Measurements from ENCODE around the gene OR12D1.
A peak's percentile ranks its signal among the peaks of the same experiment; 100 is the strongest.
"Not testable (repeated sequence)": the region's sequence is repeated elsewhere in the genome, so short reads cannot be mapped to it uniquely, and the experiment has no call there.

Gene OR12D1

GRCh38 chr6:29414588-29414987 lies at the start of gene OR12D1:
Gene OR12D1 (plus strand): TSS chr6:29414928.
- no peak for DNase-seq (ENCODE audit: low spot score)

GRCh38 chr6:29368765-29369164 lies 46.0 kb upstream of the OR12D1 start, which contains the start of gene OR5V1:
Gene OR5V1 (minus strand): TSS chr6:29368865. CDS start chr6:29356195, 12,670 bp downstream.
- no peak for DNase-seq (ENCODE audit: low spot score)

DNA sequence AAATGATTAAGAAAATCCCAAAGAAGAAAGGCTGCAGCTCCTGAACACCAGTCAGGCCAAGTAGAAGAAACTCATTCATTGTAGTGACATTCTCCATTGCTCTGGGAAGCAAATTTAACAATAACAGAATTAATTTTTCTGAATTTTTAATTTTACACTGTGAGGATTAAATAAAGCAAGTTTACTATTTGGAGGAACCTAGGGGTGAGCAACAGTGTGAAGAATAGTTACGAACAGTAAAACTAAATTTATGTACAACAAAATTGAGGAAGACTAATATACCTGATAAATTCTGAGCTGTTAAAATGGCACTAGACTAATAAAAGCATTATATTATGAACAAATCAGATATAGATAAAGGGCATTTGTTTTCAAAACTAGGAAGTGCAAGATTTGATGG lies 39.5 kb upstream of the OR12D1 start, which contains the start of gene OR12D3:
OR12D3 (minus strand) TSS at position 101 of the 400 bp plus-strand sequence; CDS start at position 97, 4 bp downstream.
- no peak for DNase-seq (ENCODE audit: low spot score)

DNA sequence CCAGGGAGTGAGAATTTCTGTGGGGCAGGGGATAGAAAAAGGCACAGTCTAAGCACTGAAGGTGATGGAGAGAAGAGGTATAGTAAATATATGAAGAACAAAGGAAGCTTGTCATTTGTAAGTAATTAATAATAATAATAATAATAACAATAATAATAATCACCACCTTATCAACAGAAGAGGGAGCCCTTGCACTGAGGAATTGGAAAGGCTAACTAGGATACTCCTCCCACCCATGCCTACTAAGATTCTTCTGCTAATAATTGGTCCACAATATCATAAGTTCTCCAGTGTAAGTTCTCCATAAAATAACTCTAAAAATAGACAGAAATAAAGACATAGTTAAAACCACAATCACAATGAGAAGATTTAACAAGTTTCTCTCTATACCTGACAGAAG lies 38.7 kb upstream of the OR12D1 start:
- DNase-seq (ENCODE audit: low spot score), result peak; percentile 20

- no peak for DNase-seq (ENCODE audit: low spot score)
These were observed 26.2 kb upstream of the OR12D1 start for GRCh38 chr6:29388533-29388932.

- DNase-seq (ENCODE audit: low spot score), result no peak
These were observed 19.4 kb upstream of the OR12D1 start, which contains the start of gene OR12D2 for GRCh38 chr6:29395331-29395730. Gene OR12D2 (plus strand): TSS chr6:29395631. CDS start chr6:29396700, 1,069 bp downstream.

DNA sequence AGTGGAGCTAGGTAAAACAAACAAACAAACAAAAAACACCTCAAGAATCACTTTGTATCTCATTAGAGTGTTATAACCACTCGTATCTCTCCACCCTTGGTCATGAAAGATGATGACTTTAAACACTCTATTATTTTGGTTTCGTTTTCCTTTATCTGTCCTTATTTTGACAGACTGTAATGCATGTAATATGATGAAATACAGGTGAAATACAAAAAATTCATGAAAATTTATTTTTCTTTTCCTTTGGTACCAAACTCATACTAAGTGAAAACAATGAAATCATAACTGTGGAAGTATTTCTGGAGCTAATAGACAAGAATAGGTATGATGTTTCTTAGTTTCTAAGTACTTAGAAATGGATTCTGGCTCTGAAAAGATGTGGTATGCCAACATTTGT lies 15.2 kb upstream of the OR12D1 start:
- DNase-seq (ENCODE audit: low spot score), result no peak

- DNase-seq (ENCODE audit: low spot score), result no peak
These were observed 10.9 kb upstream of the OR12D1 start for GRCh38 chr6:29403801-29404200.

- no peak for DNase-seq (ENCODE audit: low spot score)
These were observed 4.8 kb downstream of the OR12D1 start for GRCh38 chr6:29419516-29419915.

- DNase-seq (ENCODE audit: low spot score), result no peak
These were observed 9.4 kb downstream of the OR12D1 start for GRCh38 chr6:29424168-29424567.

DNA sequence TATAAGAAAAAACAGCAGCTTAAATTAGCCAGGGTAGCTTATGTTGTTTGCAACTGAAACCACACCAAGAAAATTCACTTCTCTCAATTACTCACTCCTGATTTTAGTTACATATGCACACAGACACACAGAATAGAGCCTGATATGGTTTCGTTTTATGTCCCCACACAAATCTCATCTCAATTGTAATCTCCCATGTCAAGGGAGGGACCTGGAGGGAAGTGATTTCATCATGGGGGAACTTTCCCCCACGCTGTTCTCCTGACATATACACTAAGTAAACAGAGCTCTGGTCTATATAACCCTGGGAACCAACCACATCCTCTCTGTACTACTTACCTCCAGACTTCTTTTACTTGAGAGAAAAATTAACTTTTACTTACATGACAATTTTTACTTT lies 9.8 kb downstream of the OR12D1 start:
- DNase-seq (ENCODE audit: low spot score), result no peak

- DNase-seq (ENCODE audit: low spot score), result no peak
These were observed 10.3 kb downstream of the OR12D1 start for GRCh38 chr6:29425075-29425474.

GRCh38 chr6:29426654-29427053 lies 11.9 kb downstream of the OR12D1 start:
- DNase-seq (ENCODE audit: low spot score), result no peak

GRCh38 chr6:29436730-29437129 lies 22.0 kb downstream of the OR12D1 start:
- DNase-seq (ENCODE audit: low spot score), result not testable (repeated sequence)

GRCh38 chr6:29439006-29439405 lies 24.3 kb downstream of the OR12D1 start, which contains the start of gene OR10C1:
Gene OR10C1 (plus strand): TSS chr6:29439306. CDS start chr6:29440016, 710 bp downstream.
- no peak for DNase-seq (ENCODE audit: low spot score)

- DNase-seq (ENCODE audit: low spot score), result no peak
These were observed 28.0 kb downstream of the OR12D1 start for GRCh38 chr6:29442719-29443118.

DNA sequence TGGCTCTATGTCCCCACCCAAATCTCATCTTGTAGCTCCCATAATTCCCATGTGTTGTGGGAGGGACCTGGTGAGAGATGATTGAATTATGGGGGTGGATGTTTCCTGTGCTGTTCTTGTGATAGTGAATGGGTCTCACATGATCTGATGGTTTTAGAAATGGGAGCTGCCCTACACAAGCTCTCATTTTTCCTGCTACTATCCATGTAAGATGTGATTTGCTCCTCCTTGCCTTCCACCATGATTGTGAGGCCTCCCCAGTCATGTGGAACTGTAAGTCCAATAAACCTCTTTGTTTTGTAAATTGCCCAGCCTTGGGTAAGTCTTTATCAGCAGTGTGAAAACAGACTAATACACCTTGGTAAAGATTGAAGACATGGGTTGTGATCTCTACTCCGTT lies 29.3 kb downstream of the OR12D1 start:
- DNase-seq (ENCODE audit: low spot score), result not testable (repeated sequence)

GRCh38 chr6:29447670-29448069 lies 32.9 kb downstream of the OR12D1 start:
- DNase-seq (ENCODE audit: low spot score), result peak; percentile 67

DNA sequence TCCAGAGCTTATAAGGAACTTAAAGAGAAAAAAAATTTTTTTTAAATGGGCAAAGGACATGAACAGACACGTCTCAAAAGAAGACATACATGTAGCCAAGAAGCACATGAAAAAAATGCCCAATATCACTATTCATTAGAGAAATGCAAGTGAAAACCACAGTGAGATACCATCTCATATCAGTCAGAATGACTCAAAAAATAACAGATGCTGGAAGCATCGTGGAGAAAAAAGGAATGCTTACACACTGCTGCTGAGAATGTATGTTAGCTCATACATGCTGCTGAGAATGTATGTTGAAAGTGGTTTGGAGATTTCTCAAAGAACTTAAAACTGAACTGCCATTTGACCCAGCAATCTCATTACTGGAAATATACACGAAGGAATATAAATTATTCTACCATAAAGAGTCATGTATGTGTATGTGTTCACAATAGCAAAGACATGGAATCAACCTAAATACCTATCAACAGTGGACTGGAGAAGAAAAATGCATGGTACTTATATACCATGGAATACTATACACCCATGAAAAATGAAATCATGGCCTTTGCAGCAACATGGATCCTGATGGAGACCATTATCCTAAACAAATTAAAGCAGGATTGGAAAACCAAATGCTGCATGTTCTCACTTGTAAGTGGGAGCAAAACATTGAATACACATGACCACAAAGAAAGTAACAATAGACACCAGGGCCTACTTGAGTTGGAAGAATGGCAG lies 36.9 kb downstream of the OR12D1 start:
- no peak for DNase-seq (ENCODE audit: low spot score)

DNA sequence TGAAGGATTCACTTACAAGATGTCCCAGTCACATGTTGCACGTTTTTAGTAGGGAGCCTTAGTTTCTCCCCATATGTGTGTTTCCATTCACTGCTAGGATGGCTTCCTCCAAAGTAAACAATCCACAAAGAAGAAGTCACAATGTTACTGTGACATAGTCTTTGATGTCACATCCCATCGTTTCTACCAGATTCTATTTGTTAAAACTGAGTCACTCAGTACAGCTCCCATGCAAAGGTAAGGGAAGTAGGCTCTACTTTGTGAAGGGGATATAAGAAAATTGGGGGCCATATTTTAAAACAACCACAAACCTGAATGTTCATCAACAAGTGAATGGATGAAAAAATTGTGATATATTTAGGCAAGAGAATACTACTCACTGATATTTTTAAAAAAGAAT lies 42.2 kb downstream of the OR12D1 start, which contains the start of the genes OR11A1 and OR2H1:
OR11A1 (minus strand) TSS at position 101 of the 400 bp plus-strand sequence. CDS start 29,430 bp downstream, outside the sequence.
OR2H1 (plus strand) TSS at position 185 of the 400 bp plus-strand sequence. CDS start 4,615 bp downstream, outside the sequence.
- no peak for DNase-seq (ENCODE audit: low spot score)

DNA sequence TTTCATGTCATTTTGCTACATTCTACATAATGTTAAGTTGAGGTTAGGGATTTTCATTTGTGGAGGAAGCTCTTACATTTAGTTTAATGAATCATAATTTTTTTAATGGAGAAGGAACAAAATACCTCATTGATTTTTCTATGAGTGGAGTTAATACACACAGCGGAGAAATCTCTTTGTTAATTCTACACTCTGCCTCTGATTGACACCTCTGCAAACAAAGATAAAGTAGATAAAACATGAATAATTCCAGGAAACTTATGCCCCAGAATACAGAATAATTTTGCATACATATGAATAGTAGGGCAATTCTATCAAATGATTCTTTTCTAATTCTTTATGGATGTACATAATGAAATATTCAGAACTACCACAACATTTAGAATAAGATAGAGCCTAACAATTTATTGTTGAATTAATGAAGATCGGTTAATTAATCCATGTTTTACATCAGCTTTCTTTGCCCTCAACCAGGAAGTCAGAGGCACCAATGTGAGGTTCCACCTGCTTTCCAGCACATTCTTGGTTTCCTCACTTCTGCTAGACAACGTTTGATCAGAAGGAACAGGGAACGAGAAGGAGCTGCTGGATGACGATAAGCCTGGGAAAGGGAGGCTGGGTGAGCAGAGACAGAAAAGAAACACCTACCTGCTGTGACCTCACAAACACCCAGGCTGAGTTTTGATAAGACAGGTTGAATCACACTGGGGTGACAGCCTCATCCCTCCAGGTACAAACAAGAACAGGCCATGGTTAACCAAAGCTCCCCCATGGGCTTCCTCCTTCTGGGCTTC lies 46.5 kb downstream of the OR12D1 start:
- DNase-seq (ENCODE audit: low spot score), result no peak

DNA sequence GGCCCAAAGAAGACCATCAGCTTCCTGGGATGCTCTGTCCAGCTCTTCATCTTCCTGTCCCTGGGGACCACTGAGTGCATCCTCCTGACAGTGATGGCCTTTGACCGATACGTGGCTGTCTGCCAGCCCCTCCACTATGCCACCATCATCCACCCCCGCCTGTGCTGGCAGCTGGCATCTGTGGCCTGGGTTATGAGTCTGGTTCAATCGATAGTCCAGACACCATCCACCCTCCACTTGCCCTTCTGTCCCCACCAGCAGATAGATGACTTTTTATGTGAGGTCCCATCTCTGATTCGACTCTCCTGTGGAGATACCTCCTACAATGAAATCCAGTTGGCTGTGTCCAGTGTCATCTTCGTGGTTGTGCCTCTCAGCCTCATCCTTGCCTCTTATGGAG lies 47.3 kb downstream of the OR12D1 start:
- DNase-seq (ENCODE audit: low spot score), result no peak

DNA sequence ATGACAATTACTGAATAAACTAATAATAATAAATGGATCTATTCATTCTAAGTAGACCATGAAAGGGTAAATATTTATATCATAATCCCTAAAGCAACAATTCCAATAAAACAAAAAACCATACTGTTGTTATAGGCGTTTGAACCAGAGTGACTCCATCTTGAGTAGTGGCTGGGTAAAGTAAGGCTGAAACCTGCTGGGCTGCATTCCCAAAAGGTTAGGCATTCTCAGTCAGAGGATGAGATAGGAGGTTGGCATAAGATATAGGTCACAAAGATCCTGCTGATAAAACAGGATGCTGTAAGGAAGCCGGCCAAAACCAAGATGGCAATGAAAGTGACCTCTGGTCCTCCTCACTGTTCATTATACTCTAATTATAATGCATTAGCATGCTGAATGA lies 50.6 kb downstream of the OR12D1 start:
- no peak for DNase-seq (ENCODE audit: low spot score)
